ENCODE data around the gene PMIS2. TPM values are rescaled to one million over a fixed set of nuclear protein-coding genes. Genes with fewer than 3 reads are reported as not detected.

The PMIS2 gene
- total and polyA plus RNA-seq, 3 donors from 2014 or later = 0.74 to 2.0 TPM; not detected in 1

GRCh38 chr19:35556025-35556590 lies 29.9 kb upstream of the PMIS2 start:
- H3K4me1 ChIP-seq = no peaks in the 10 kb centered on the region
- H3K36me3 ChIP-seq (ENCODE audit: low read depth, missing control alignments) = no peaks in the 10 kb centered on the region
- H3K9me3 ChIP-seq = no peaks in the 10 kb centered on the region
- H3K27ac ChIP-seq = no peak overlapping the region
- no peak overlapping the region for H3K4me3 ChIP-seq
- 83 to 88% methylated on average over 9 of the region's 9 CpGs for WGBS, 2 donors
- no peaks in the 10 kb centered on the region for H3K27me3 ChIP-seq
- intact Hi-C loops (cut with DNase I; ENCODE audit: low total_unique reads) = no loop called here
- no peak for TF ChIP-seq POLR2A (IDR thresholded peaks at IDR 0.05)
- TF ChIP-seq CTCF (IDR thresholded peaks at IDR 0.05) = no peak
- DNase-seq = no peak

- no peak overlapping the region for H3K27ac ChIP-seq
- no peaks in the 10 kb centered on the region for H3K36me3 ChIP-seq (ENCODE audit: low read depth, missing control alignments)
- peak overlapping the region in 1 of 2 donors; percentile 52 for H3K4me3 ChIP-seq
- WGBS, 2 donors = 74 to 87% methylated on average over 15 to 16 of the region's 16 CpGs
- no peaks in the 10 kb centered on the region for H3K4me1 ChIP-seq
- DNase-seq = no peak
- no peaks in the 10 kb centered on the region for H3K9me3 ChIP-seq
- intact Hi-C loops (cut with DNase I; ENCODE audit: low total_unique reads) = no loop called here
- H3K27me3 ChIP-seq = no peaks in the 10 kb centered on the region
- TF ChIP-seq CTCF (IDR thresholded peaks at IDR 0.05) (no peak), POLR2A (IDR thresholded peaks at IDR 0.05) (no peak)
These were observed 29.0 kb upstream of the PMIS2 start for GRCh38 chr19:35556846-35557538.

- WGBS, 2 donors = 1 to 4% methylated on average over 28 to 49 of the region's 60 CpGs
- Histone ChIP-seq H3K27me3 (no peaks in the 10 kb centered on the region), H3K4me1 (no peaks in the 10 kb centered on the region), H3K9me3 (no peaks in the 10 kb centered on the region), H3K4me3 (peak overlapping the region; percentile 36 to 52), H3K36me3 (ENCODE audit: low read depth, missing control alignments) (no peaks in the 10 kb centered on the region), H3K27ac (no peak overlapping the region)
- intact Hi-C loops (cut with DNase I; ENCODE audit: low total_unique reads) = no loop called here
- TF ChIP-seq CTCF (IDR thresholded peaks at IDR 0.05) (no peak), POLR2A (IDR thresholded peaks at IDR 0.05) (no peak)
- DNase-seq = peak; percentile 82
These were observed 28.2 kb upstream of the PMIS2 start for GRCh38 chr19:35557539-35558399.

GRCh38 chr19:35558400-35559280 lies 27.3 kb upstream of the PMIS2 start:
- no peaks in the 10 kb centered on the region for H3K4me1 ChIP-seq
- H3K27ac ChIP-seq = no peak overlapping the region
- no peaks in the 10 kb centered on the region for H3K27me3 ChIP-seq
- H3K4me3 ChIP-seq = peak overlapping the region; percentile 36 to 52
- DNase-seq = no peak
- 27 to 47% methylated on average over 12 to 53 of the region's 53 CpGs for WGBS, 2 donors
- H3K9me3 ChIP-seq = no peaks in the 10 kb centered on the region
- intact Hi-C loops (cut with DNase I; ENCODE audit: low total_unique reads) = no loop called here
- no peak for TF ChIP-seq CTCF (IDR thresholded peaks at IDR 0.05)
- TF ChIP-seq POLR2A (IDR thresholded peaks at IDR 0.05) = no peak
- H3K36me3 ChIP-seq (ENCODE audit: low read depth, missing control alignments) = no peaks in the 10 kb centered on the region
